Neuronal stem cell (in vitro differentiated cells): ENCODE data around the gene PLAC8.
A peak's percentile ranks its signal among the peaks of the same experiment; 100 is the strongest.
"Not testable (repeated sequence)": the region's sequence is repeated elsewhere in the genome, so short reads cannot be mapped to it uniquely, and the experiment has no call there.

Experiments
- DNase-seq: peaks from one replicate; pipeline ENCODE4 v3.0.0-alpha.2; 2013; ENCODE audit warnings: low spot score
- H2AFZ ChIP-seq: one replicate; pipeline ENCODE4 v1.6.1; 2013; ENCODE audit warnings: mild to moderate bottlenecking, low read length, inconsistent platforms
- H2AK5ac ChIP-seq: 2 replicates; pipeline ENCODE4 v1.6.1; 2013; ENCODE audit warnings: low read depth, mild to moderate bottlenecking, inconsistent platforms, low read length, moderate library complexity, mixed read lengths
- H2BK120ac ChIP-seq: 2 replicates; pipeline ENCODE4 v1.6.1; 2013; ENCODE audit warnings: low read depth, mild to moderate bottlenecking, inconsistent platforms, low read length, moderate library complexity, mixed read lengths
- H2BK12ac ChIP-seq: one replicate; pipeline ENCODE4 v1.6.1; 2013; ENCODE audit warnings: low read length, inconsistent platforms
- H2BK15ac ChIP-seq: 2 replicates; pipeline ENCODE4 v1.6.1; 2013; ENCODE audit warnings: mild to moderate bottlenecking, low read length, inconsistent platforms, mixed read lengths
- H2BK5ac ChIP-seq: one replicate; pipeline ENCODE4 v1.6.1; 2013; ENCODE audit warnings: inconsistent platforms, mild to moderate bottlenecking, low read length, moderate library complexity
- H3K14ac ChIP-seq: one replicate; pipeline ENCODE4 v1.6.1; 2013; ENCODE audit warnings: low read length, inconsistent platforms
- H3K18ac ChIP-seq: 2 replicates; pipeline ENCODE4 v1.6.1; 2013; ENCODE audit warnings: low read length, inconsistent platforms
- H3K23ac ChIP-seq: 2 replicates; pipeline ENCODE4 v1.6.1; 2013; ENCODE audit warnings: low read depth, mild to moderate bottlenecking, mixed read lengths, low read length, inconsistent platforms; ENCODE audit not compliant: poor library complexity
- H3K27ac ChIP-seq: replicated peaks from 3 replicates; pipeline ENCODE4 v1.5.1; 2013; ENCODE audit warnings: low read length, inconsistent platforms
- H3K27me3 ChIP-seq, 3 experiments: 2 replicates each; pipeline ENCODE4 v1.6.1; 2013; ENCODE audit warnings: low read length in 3 of 3, mild to moderate bottlenecking in 2 of 3, inconsistent platforms in 1 of 3, low read depth in 1 of 3, mixed read lengths in 1 of 3, moderate library complexity in 1 of 3; ENCODE audit not compliant: control insufficient read depth in 3 of 3, insufficient read depth in 3 of 3
- H3K36me3 ChIP-seq, 2 donors: replicated peaks in 1 of 2; 2 replicates each; pipeline ENCODE4 v1.6.1; 2013; ENCODE audit warnings: low read length in 2 of 2; ENCODE audit not compliant: control insufficient read depth in 2 of 2, insufficient read depth in 2 of 2
- H3K4ac ChIP-seq: 2 replicates; pipeline ENCODE4 v1.6.1; 2013; ENCODE audit warnings: inconsistent platforms, mild to moderate bottlenecking, low read length, moderate library complexity
- H3K4me1 ChIP-seq, 2 donors: 1 replicate in 1 of 2; 2 replicates in 1 of 2; pipeline ENCODE4 v1.6.1; 2013; ENCODE audit warnings: low read length in 2 of 2, low read depth in 1 of 2; ENCODE audit not compliant: control insufficient read depth in 2 of 2, insufficient read depth in 1 of 2
- H3K4me2 ChIP-seq: one replicate; pipeline ENCODE4 v1.6.1; 2013; ENCODE audit warnings: mild to moderate bottlenecking, low read length, inconsistent platforms; ENCODE audit not compliant: insufficient read depth, poor library complexity, severe bottlenecking
- H3K4me3 ChIP-seq, 2 donors: 2 replicates each; pipeline ENCODE4 v1.5.1; 2013; ENCODE audit warnings: low read length in 2 of 2, mild to moderate bottlenecking in 2 of 2, inconsistent platforms in 1 of 2, moderate library complexity in 1 of 2
- H3K79me1 ChIP-seq: one replicate; pipeline ENCODE4 v1.6.1; 2013; ENCODE audit warnings: low read depth, mild to moderate bottlenecking, inconsistent platforms, low read length, moderate library complexity
- H3K9ac ChIP-seq: one replicate; pipeline ENCODE4 v1.6.1; 2013; ENCODE audit warnings: mild to moderate bottlenecking, low read depth, low read length, inconsistent platforms; ENCODE audit not compliant: poor library complexity
- H3K9me3 ChIP-seq, 2 donors: replicated peaks in 1 of 2; 2 replicates each; pipeline versions ENCODE3 to v1.6.1; 2013; ENCODE audit warnings: low read length in 2 of 2, mild to moderate bottlenecking in 2 of 2, inconsistent platforms in 1 of 2, low read depth in 1 of 2, mixed read lengths in 1 of 2, moderate library complexity in 1 of 2; ENCODE audit not compliant: control insufficient read depth in 2 of 2, insufficient read depth in 1 of 2
- H4K8ac ChIP-seq: one replicate; pipeline ENCODE4 v1.6.1; 2013; ENCODE audit warnings: low read depth, mild to moderate bottlenecking, inconsistent platforms, low read length, moderate library complexity
- H4K91ac ChIP-seq: one replicate; pipeline ENCODE4 v1.6.1; 2013; ENCODE audit warnings: low read length, low read depth, mild to moderate bottlenecking, inconsistent platforms; ENCODE audit not compliant: poor library complexity
- WGBS, 2 donors: extraction: QIAGEN DNeasy Blood & Tissue Kit; methylation state at CpG; one replicate each; pipeline ENCODE4 v1.1.7; 2013; ENCODE audit warnings: missing lambda C conversion rate in 2 of 2, mixed read lengths in 1 of 2; ENCODE audit not compliant: insufficient read length in 2 of 2, insufficient replicate concordance in 1 of 2; ENCODE audit errors: extremely low coverage in 2 of 2; 5-methylcytosine and 5-hydroxymethylcytosine counted together

The PLAC8 gene

DNA sequence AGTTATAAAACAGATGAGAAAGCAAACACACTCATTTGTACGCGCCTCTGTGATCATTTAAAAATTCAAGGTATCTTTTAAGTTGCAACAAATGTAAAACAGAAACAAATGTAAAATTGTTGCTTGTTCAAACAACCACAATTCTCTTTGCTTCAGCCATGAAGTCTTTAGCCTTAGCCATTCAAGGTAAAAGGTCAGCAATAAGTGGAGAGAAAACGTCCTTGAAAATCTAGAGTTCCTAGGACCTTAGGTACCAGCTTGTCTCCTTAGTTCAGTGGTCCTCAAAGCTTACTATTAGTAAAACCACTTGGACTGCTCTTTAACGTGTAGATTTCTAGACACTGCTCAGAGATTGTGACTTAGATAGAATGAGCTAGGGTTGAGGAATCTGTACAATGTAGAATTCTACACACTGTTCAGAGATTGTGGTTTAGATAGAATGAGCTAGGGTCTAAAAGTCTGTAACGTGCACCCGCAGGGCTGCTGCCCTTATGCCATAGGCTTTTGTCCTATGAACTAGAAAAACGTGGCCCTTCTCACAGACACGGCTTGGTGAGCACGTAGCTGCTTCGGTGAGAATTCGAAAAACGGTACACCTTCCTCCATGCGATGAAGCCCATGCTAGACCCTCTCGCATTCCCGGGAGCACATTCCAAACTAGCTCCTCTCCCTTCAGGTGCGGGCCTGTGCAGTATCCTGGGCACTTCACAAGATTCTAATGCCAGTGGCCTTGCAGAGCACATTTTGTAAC lies 1.7 kb downstream of the PLAC8 start:
- no peak overlapping the region for H2BK12ac ChIP-seq
- H3K23ac ChIP-seq, result no peak overlapping the region
- DNase-seq, result no peak
- no peak overlapping the region for H3K27ac ChIP-seq
- no CpG with 5 or more reads among the region's 16 CpGs for WGBS, 2 donors
- no peak overlapping the region for H2AFZ ChIP-seq
- no peak overlapping the region for H4K91ac ChIP-seq
- H4K8ac ChIP-seq, result no peak overlapping the region
- no peak overlapping the region for H3K18ac ChIP-seq
- H3K79me1 ChIP-seq, result no peaks in the 10 kb centered on the region
- H3K4me3 ChIP-seq, result no peak overlapping the region
- H3K4me1 ChIP-seq, result no peaks in the 10 kb centered on the region
- peaks cover 3 to 35% (median 18%) of the 10 kb centered on the region in 3 experiments for H3K27me3 ChIP-seq
- H3K36me3 ChIP-seq, result no peaks in the 10 kb centered on the region
- no peak overlapping the region for H2BK120ac ChIP-seq
- H3K9ac ChIP-seq, result no peak overlapping the region
- no peak overlapping the region for H2BK15ac ChIP-seq
- H3K4me2 ChIP-seq, result no peak overlapping the region
- no peak overlapping the region for H3K4ac ChIP-seq
- no peak overlapping the region for H3K14ac ChIP-seq
- no peak overlapping the region for H2AK5ac ChIP-seq
- H2BK5ac ChIP-seq, result no peak overlapping the region
- no peaks in the 10 kb centered on the region for H3K9me3 ChIP-seq

GRCh38 chr4:83112231-83112630 lies 2.3 kb downstream of the PLAC8 start:
- Histone ChIP-seq H2BK120ac (no peak overlapping the region), H2AFZ (no peak overlapping the region), H3K9ac (no peak overlapping the region), H2BK12ac (no peak overlapping the region), H3K27ac (no peak overlapping the region), H3K4me3 (no peak overlapping the region), H2BK15ac (no peak overlapping the region), H3K9me3 (no peaks in the 10 kb centered on the region), H3K4me2 (no peak overlapping the region), H3K14ac (no peak overlapping the region), H3K4ac (no peak overlapping the region), H4K91ac (no peak overlapping the region), H3K79me1 (no peaks in the 10 kb centered on the region), H3K18ac (no peak overlapping the region), H3K23ac (no peak overlapping the region), H2AK5ac (no peak overlapping the region), H2BK5ac (no peak overlapping the region), H3K4me1 (no peaks in the 10 kb centered on the region), H4K8ac (no peak overlapping the region), H3K36me3 (no peaks in the 10 kb centered on the region), H3K27me3 (peaks cover 3 to 35% (median 18%) of the 10 kb centered on the region in 3 experiments)
- DNase-seq, result no peak
- no CpG with 5 or more reads among the region's 2 CpGs for WGBS, 2 donors

DNA sequence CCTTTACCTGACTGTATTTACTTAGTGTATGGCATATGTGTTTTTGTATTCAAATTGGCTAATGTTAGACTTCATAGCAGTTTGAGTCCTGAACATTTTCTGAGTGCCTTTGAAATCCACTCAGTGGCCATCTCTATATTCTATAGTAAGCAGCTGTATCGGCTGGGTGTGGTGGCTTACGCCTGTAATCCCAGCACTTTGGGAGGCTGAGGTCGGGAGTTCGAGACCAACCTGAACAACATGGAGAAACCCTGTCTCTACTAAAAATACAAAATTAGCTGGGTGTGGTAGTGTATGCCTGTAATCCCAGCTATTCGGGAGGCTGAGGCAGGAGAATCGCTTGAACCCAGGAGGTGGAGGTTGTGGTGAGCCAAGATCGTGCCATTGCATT lies 2.8 kb downstream of the PLAC8 start:
- H3K4ac ChIP-seq, H3K4me2 ChIP-seq, H2BK15ac ChIP-seq, H3K79me1 ChIP-seq, H2BK120ac ChIP-seq, DNase-seq, H3K27ac ChIP-seq, H3K18ac ChIP-seq, H4K8ac ChIP-seq, H2BK5ac ChIP-seq, H2AFZ ChIP-seq, H2AK5ac ChIP-seq, H3K9ac ChIP-seq, H3K14ac ChIP-seq, H3K4me1 ChIP-seq, H3K4me3 ChIP-seq, H2BK12ac ChIP-seq, H3K9me3 ChIP-seq, H3K36me3 ChIP-seq, H4K91ac ChIP-seq, H3K23ac ChIP-seq: not testable (repeated sequence)
- no CpG with 5 or more reads among the region's 7 CpGs for WGBS, 2 donors
- H3K27me3 ChIP-seq, result peaks cover 3 to 35% (median 18%) of the 10 kb centered on the region in 3 experiments

GRCh38 chr4:83110970-83111750 lies 3.4 kb downstream of the PLAC8 start:
- Histone ChIP-seq H3K18ac (no peak overlapping the region), H2AK5ac (no peak overlapping the region), H3K4me1 (no peaks in the 10 kb centered on the region), H3K36me3 (no peaks in the 10 kb centered on the region), H3K4me2 (no peak overlapping the region), H3K4ac (no peak overlapping the region), H2BK120ac (no peak overlapping the region), H4K91ac (no peak overlapping the region), H3K79me1 (no peaks in the 10 kb centered on the region), H3K4me3 (no peak overlapping the region), H2AFZ (peak overlapping the region; percentile 85), H3K27me3 (peaks cover 3 to 35% (median 18%) of the 10 kb centered on the region in 3 experiments), H2BK5ac (no peak overlapping the region), H4K8ac (no peak overlapping the region), H2BK12ac (no peak overlapping the region), H3K14ac (no peak overlapping the region), H3K9me3 (no peaks in the 10 kb centered on the region), H3K23ac (no peak overlapping the region), H3K27ac (no peak overlapping the region), H2BK15ac (no peak overlapping the region), H3K9ac (no peak overlapping the region)
- WGBS, 2 donors, result no CpG with 5 or more reads among the region's 8 CpGs
- no peak for DNase-seq
